IMR-90 (cell line): Measurements from ENCODE around the gene UBA3. TPM values are rescaled to one million over a fixed set of nuclear protein-coding genes. Genes with fewer than 3 reads are reported as not detected.

Experiments used
- ATAC-seq: fragments of 200-7000 bp; cut with Tn5 transposase; 2 replicates; pipeline ENCODE4 v1.9.1; 2020; ENCODE audit warnings: low read depth, mild to moderate bottlenecking, moderate library complexity
- BruUV-seq: library from RNA; stranded (reverse); fragments of 400-500 nt; replicated peaks from 2 replicates; lab custom pipeline; 2021; lab: Mats Ljungman, UMichigan
- CTCF ChIA-PET: fragments of 300-600 bp; formaldehyde crosslinking; extraction: SDS; loops from one replicate; lab custom pipeline; 2021; ENCODE audit warnings: antibody characterized with exemption; lab: Yijun Ruan, JAX
- POLR2A ChIA-PET: fragments of 300-600 bp; sonication (Branson Sonifier 250); formaldehyde crosslinking; loops from one replicate; lab custom pipeline; 2022; ENCODE audit warnings: antibody characterized with exemption; ENCODE audit not compliant: unreplicated experiment; lab: Charles Lee
- DNase-seq: peaks from one replicate; pipeline ENCODE4 v3.0.0; 2013
- H2AFZ ChIP-seq: replicated peaks from 2 replicates; pipeline ENCODE3; 2013; ENCODE audit warnings: low read length, mild to moderate bottlenecking; ENCODE audit not compliant: poor library complexity
- H2AK5ac ChIP-seq: 2 replicates; pipeline ENCODE4 v1.6.1; 2013; ENCODE audit warnings: low read depth, low read length, inconsistent platforms
- H2AK9ac ChIP-seq: replicated peaks from 2 replicates; pipeline ENCODE3; 2013; ENCODE audit warnings: mild to moderate bottlenecking, low read depth, low read length, moderate library complexity; ENCODE audit not compliant: poor library complexity
- H2BK120ac ChIP-seq: 2 replicates; pipeline ENCODE4 v1.6.1; 2013; ENCODE audit warnings: low read depth, low read length, inconsistent platforms
- H2BK15ac ChIP-seq: 3 replicates; pipeline ENCODE4 v1.6.1; 2013; ENCODE audit warnings: low read depth, low read length, inconsistent platforms
- H2BK20ac ChIP-seq: 2 replicates; pipeline ENCODE4 v1.6.1; 2013; ENCODE audit warnings: low read depth, mild to moderate bottlenecking, inconsistent platforms, low read length, moderate library complexity
- H2BK5ac ChIP-seq: 2 replicates; pipeline ENCODE4 v1.6.1; 2013; ENCODE audit warnings: mild to moderate bottlenecking, low read depth, low read length, inconsistent platforms; ENCODE audit not compliant: poor library complexity, severe bottlenecking
- H3K14ac ChIP-seq: replicated peaks from 2 replicates; pipeline ENCODE4 v1.6.1; 2013; ENCODE audit warnings: low read depth, low read length, inconsistent platforms
- H3K18ac ChIP-seq: 2 replicates; pipeline ENCODE4 v1.6.1; 2013; ENCODE audit warnings: low read depth, low read length, control low read depth
- H3K23ac ChIP-seq: 2 replicates; pipeline ENCODE4 v1.6.1; 2013; ENCODE audit warnings: low read depth, low read length, inconsistent platforms
- H3K27ac ChIP-seq: 2 replicates; pipeline ENCODE4 v1.5.1; 2013; ENCODE audit warnings: mild to moderate bottlenecking, control low read depth, low read length; ENCODE audit not compliant: insufficient read depth
- H3K27me3 ChIP-seq: 2 replicates; pipeline ENCODE4 v1.6.1; 2013; ENCODE audit warnings: low read length; ENCODE audit not compliant: control insufficient read depth, insufficient read depth
- H3K36me3 ChIP-seq: 2 replicates; pipeline ENCODE4 v1.6.1; 2013; ENCODE audit warnings: low read length, mixed read lengths; ENCODE audit not compliant: control insufficient read depth, insufficient read depth
- H3K4ac ChIP-seq: 2 replicates; pipeline ENCODE4 v1.6.1; 2013; ENCODE audit warnings: low read depth, low read length, inconsistent platforms
- H3K4me1 ChIP-seq: 2 replicates; pipeline ENCODE4 v1.6.1; 2013; ENCODE audit warnings: low read length, mixed read lengths; ENCODE audit not compliant: control insufficient read depth, insufficient read depth
- H3K4me2 ChIP-seq: 2 replicates; pipeline ENCODE4 v1.6.1; 2013; ENCODE audit warnings: low read depth, mild to moderate bottlenecking, control low read depth, low read length, moderate library complexity
- H3K4me3 ChIP-seq: 2 replicates; pipeline ENCODE4 v1.5.1; 2013; ENCODE audit warnings: low read depth, mild to moderate bottlenecking, control low read depth, low read length, moderate library complexity; ENCODE audit not compliant: insufficient read depth
- H3K56ac ChIP-seq: 2 replicates; pipeline ENCODE4 v1.6.1; 2013; ENCODE audit warnings: low read length, inconsistent platforms; ENCODE audit not compliant: insufficient read depth; ENCODE audit errors: extremely low read depth
- H3K79me1 ChIP-seq, 2 experiments: 2 replicates each; pipeline ENCODE4 v1.6.1; 2013; ENCODE audit warnings: low read length in 2 of 2, inconsistent platforms in 1 of 2, low read depth in 1 of 2
- H3K9ac ChIP-seq: 2 replicates; pipeline ENCODE4 v1.6.1; 2013; ENCODE audit warnings: low read depth, low read length, control low read depth
- H3K9me1 ChIP-seq: 2 replicates; pipeline ENCODE4 v1.6.1; 2013; ENCODE audit warnings: low read length, inconsistent platforms; ENCODE audit not compliant: insufficient read depth
- H3K9me3 ChIP-seq: 2 replicates; pipeline ENCODE4 v1.6.1; 2013; ENCODE audit warnings: low read length; ENCODE audit not compliant: control insufficient read depth, insufficient read depth
- H4K20me1 ChIP-seq: 2 replicates; pipeline ENCODE4 v1.6.1; 2013; ENCODE audit warnings: low read length, inconsistent platforms; ENCODE audit not compliant: insufficient read depth
- H4K5ac ChIP-seq: 2 replicates; pipeline ENCODE4 v1.6.1; 2013; ENCODE audit warnings: mild to moderate bottlenecking, low read depth, low read length, control low read depth
- H4K8ac ChIP-seq, 2 experiments: 2 replicates each; pipeline ENCODE4 v1.6.1; 2013; ENCODE audit warnings: low read depth in 2 of 2, low read length in 2 of 2, control low read depth in 1 of 2, inconsistent platforms in 1 of 2
- H4K91ac ChIP-seq: 2 replicates; pipeline ENCODE4 v1.6.1; 2013; ENCODE audit warnings: low read depth, low read length, inconsistent platforms; ENCODE audit not compliant: insufficient read depth
- CHD1 ChIP-seq: IDR thresholded peaks from 2 replicates; pipeline ENCODE4 v1.6.1; 2012; ENCODE audit warnings: low read depth, low read length, improper control_type of control experiment
- MAFK ChIP-seq: IDR thresholded peaks from 2 replicates; pipeline ENCODE4 v1.6.1; 2012; ENCODE audit warnings: low read depth, low read length, improper control_type of control experiment
- WGBS, 2 experiments: methylation state at CpG; one replicate each; pipeline versions ENCODE4 v1.1.5 to v1.1.7; 2013; ENCODE audit warnings: missing lambda C conversion rate in 2 of 2; ENCODE audit not compliant: insufficient read length in 1 of 2; ENCODE audit errors: extremely low coverage in 2 of 2; 5-methylcytosine and 5-hydroxymethylcytosine counted together
- dilution Hi-C: fragments of 300-500 bp; cut with HindIII; formaldehyde crosslinking; loops from one replicate; pipeline ENCODE4 v1.14.3; 2018; ENCODE audit warnings: low sequenced_read_pairs; ENCODE audit not compliant: unreplicated experiment
- in situ Hi-C: fragments of 300-500 bp; cut with MboI; formaldehyde crosslinking; loops from 3 replicates; pipeline ENCODE4 v1.14.3; 2019; ENCODE audit warnings: low sequenced_read_pairs, inconsistent platforms, mixed read lengths
- intact Hi-C: fragments of 100-400 bp; cut with micrococcal nuclease; formaldehyde crosslinking; loops from 2 replicates; pipeline ENCODE4 v1.10.0; 2022
- polyA plus RNA-seq, 3 experiments: library from polyadenylated mRNA; depleted of rRNA; stranded (reverse); fragments of >200 nt; gene quantifications; 2 replicates each; pipeline ENCODE4 v1.2.3, GENCODE V29; 2012; ENCODE audit warnings: low replicate concordance in 1 of 3
- total RNA-seq: library from RNA; depleted of rRNA; stranded (reverse); fragments of >200 nt; gene quantifications from 2 replicates; pipeline ENCODE4 v1.2.3, GENCODE V29; 2012

Gene UBA3
- total and polyA plus RNA-seq, 2 of the 4 experiments (the other 2 are of a cell fraction), result 51.8 to 64.3 TPM

- no peaks in the 10 kb centered on the region for H3K27me3 ChIP-seq
- no peak overlapping the region for H3K23ac ChIP-seq
- in situ Hi-C loops, result no loop called here
- H3K14ac ChIP-seq, result no peak overlapping the region
- H4K91ac ChIP-seq, result no peak overlapping the region
- WGBS, 2 experiments, result 43% methylated on average over 1 of the region's 3 CpGs; no CpG with 5 or more reads in 1 of the 2 experiments
- dilution Hi-C loops, result no loop called here
- ATAC-seq (no peak; the same call in 1 of the 2 replicates), DNase-seq (peak; percentile 23)
- H3K18ac ChIP-seq, result no peak overlapping the region
- H2AK9ac ChIP-seq, result no peak overlapping the region
- CTCF ChIA-PET, result interaction anchor here (0.6 kb wide), 1 partner anchor 193 kb away, joined by 4 read pairs; no protein-coding TSS in a partner anchor
- H3K36me3 ChIP-seq, result no peaks in the 10 kb centered on the region
- no peaks in the 10 kb centered on the region for H3K4me1 ChIP-seq
- H4K8ac ChIP-seq, result no peak overlapping the region
- intact Hi-C loops, result no loop called here
- no peak overlapping the region for H3K56ac ChIP-seq
- H4K5ac ChIP-seq, result no peak overlapping the region
- H3K9me3 ChIP-seq, result no peaks in the 10 kb centered on the region
- POLR2A ChIA-PET, result no interaction called here
- no peaks in the 10 kb centered on the region for H4K20me1 ChIP-seq
- H2BK5ac ChIP-seq, result no peak overlapping the region
- no peak overlapping the region for H3K4me3 ChIP-seq
- H2BK15ac ChIP-seq, result no peak overlapping the region
- H3K4ac ChIP-seq, result no peak overlapping the region
- no peak overlapping the region for H2BK120ac ChIP-seq
- H2AFZ ChIP-seq, result no peak overlapping the region
- no peaks in the 10 kb centered on the region for H3K79me1 ChIP-seq
- no peaks in the 10 kb centered on the region for H3K9me1 ChIP-seq
- H3K9ac ChIP-seq, result no peak overlapping the region
- TF ChIP-seq MAFK (no peak), CHD1 (no peak)
- H2BK20ac ChIP-seq, result no peak overlapping the region
- no peak overlapping the region for H2AK5ac ChIP-seq
- no TSS peak for BruUV-seq
- no peak overlapping the region for H3K4me2 ChIP-seq
- no peak overlapping the region for H3K27ac ChIP-seq
These were observed 33.4 kb upstream of the UBA3 start for GRCh38 chr3:69113536-69113935.
